ENCODE measurements around the gene MRPL19. TPM values are rescaled to one million over a fixed set of nuclear protein-coding genes. Genes with fewer than 3 reads are reported as not detected.
"Not testable (repeated sequence)": the region's sequence is repeated elsewhere in the genome, so short reads cannot be mapped to it uniquely, and the experiment has no call there.

MRPL19 gene
- total RNA-seq, 1 donor from 2014 or later, result 34.1 TPM

- DNase-seq (ENCODE audit: extremely low spot score in 2 of 2), result no peak
- Histone ChIP-seq H3K27me3 (no peaks in the 10 kb centered on the region), H3K36me3 (peaks cover 0 to 10% of the 10 kb centered on the region in 2 donors), H3K4me1 (no peaks in the 10 kb centered on the region), H3K9me3 (no peaks in the 10 kb centered on the region), H3K4me3 (no peak overlapping the region), H3K27ac (no peak overlapping the region)
- TF ChIP-seq CTCF (IDR thresholded peaks at IDR 0.05), result no peak
- TF ChIP-seq POLR2A (IDR thresholded peaks at IDR 0.05), result no peak
- TF ChIP-seq POLR2AphosphoS5 (IDR thresholded peaks at IDR 0.05; ENCODE audit: insufficient read depth in 1 of 2, low read depth in 1 of 2), result no peak
- intact Hi-C loops (cut with DNase I), result no loop called here
These were observed 29.3 kb downstream of the MRPL19 start for GRCh38 chr2:75675908-75676307.

DNA sequence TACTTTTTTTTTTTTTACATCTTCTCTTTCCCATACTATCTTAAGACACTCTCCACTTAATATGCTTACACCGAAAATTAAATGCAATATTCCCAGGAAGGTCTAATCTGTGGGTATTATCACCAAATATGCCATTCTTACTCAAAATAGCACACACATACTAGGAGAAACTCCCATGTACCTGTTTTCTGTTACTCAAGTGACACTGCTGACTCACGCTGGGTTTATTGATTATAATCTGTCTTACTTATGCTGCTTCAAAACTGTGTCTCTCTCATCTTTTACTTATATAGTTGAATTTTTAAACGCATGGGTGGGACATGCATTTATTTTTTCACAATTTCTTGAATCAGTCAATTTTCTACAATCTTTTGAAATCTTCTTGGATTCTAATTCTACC is 29.9 kb downstream of the MRPL19 start:
- Histone ChIP-seq H3K9me3 (no peaks in the 10 kb centered on the region), H3K27ac (no peak overlapping the region), H3K4me1 (no peaks in the 10 kb centered on the region), H3K36me3 (peaks cover 0 to 10% of the 10 kb centered on the region in 2 donors), H3K27me3 (no peaks in the 10 kb centered on the region), H3K4me3 (no peak overlapping the region)
- intact Hi-C loops (cut with DNase I), result no loop called here
- TF ChIP-seq POLR2A (IDR thresholded peaks at IDR 0.05), result no peak
- no peak for TF ChIP-seq CTCF (IDR thresholded peaks at IDR 0.05)
- TF ChIP-seq POLR2AphosphoS5 (IDR thresholded peaks at IDR 0.05; ENCODE audit: insufficient read depth in 1 of 2, low read depth in 1 of 2), result no peak
- DNase-seq (ENCODE audit: extremely low spot score in 2 of 2), result no peak

GRCh38 chr2:75679556-75679955 is 33.0 kb downstream of the MRPL19 start:
- Histone ChIP-seq H3K4me3 (no peak overlapping the region), H3K9me3 (no peaks in the 10 kb centered on the region), H3K27ac (no peak overlapping the region), H3K4me1 (no peaks in the 10 kb centered on the region), H3K27me3 (no peaks in the 10 kb centered on the region), H3K36me3 (peaks cover 0 to 6% of the 10 kb centered on the region in 2 donors)
- TF ChIP-seq POLR2AphosphoS5 (IDR thresholded peaks at IDR 0.05; ENCODE audit: insufficient read depth in 1 of 2, low read depth in 1 of 2), result no peak
- no peak for TF ChIP-seq CTCF (IDR thresholded peaks at IDR 0.05)
- TF ChIP-seq POLR2A (IDR thresholded peaks at IDR 0.05), result no peak
- intact Hi-C loops (cut with DNase I), result no loop called here
- DNase-seq (ENCODE audit: extremely low spot score in 2 of 2), result no peak

GRCh38 chr2:75680402-75680801 is 33.8 kb downstream of the MRPL19 start:
- Histone ChIP-seq H3K36me3 (peaks cover 0 to 8% of the 10 kb centered on the region in 2 donors), H3K27me3 (no peaks in the 10 kb centered on the region), H3K4me3 (no peak overlapping the region), H3K4me1 (no peaks in the 10 kb centered on the region), H3K27ac (no peak overlapping the region), H3K9me3 (no peaks in the 10 kb centered on the region)
- TF ChIP-seq CTCF (IDR thresholded peaks at IDR 0.05) (no peak), POLR2A (IDR thresholded peaks at IDR 0.05) (no peak), POLR2AphosphoS5 (IDR thresholded peaks at IDR 0.05; ENCODE audit: insufficient read depth in 1 of 2, low read depth in 1 of 2) (no peak)
- intact Hi-C loops (cut with DNase I), result no loop called here
- DNase-seq (ENCODE audit: extremely low spot score in 2 of 2), result no peak

GRCh38 chr2:75683430-75683829 is 36.8 kb downstream of the MRPL19 start:
- intact Hi-C loops (cut with DNase I); H3K4me1 ChIP-seq; DNase-seq (ENCODE audit: extremely low spot score in 2 of 2); H3K27me3 ChIP-seq; H3K27ac ChIP-seq; H3K4me3 ChIP-seq; H3K9me3 ChIP-seq: not testable (repeated sequence)
- H3K36me3 ChIP-seq, result peaks cover 0 to 36% of the 10 kb centered on the region in 2 donors

DNA sequence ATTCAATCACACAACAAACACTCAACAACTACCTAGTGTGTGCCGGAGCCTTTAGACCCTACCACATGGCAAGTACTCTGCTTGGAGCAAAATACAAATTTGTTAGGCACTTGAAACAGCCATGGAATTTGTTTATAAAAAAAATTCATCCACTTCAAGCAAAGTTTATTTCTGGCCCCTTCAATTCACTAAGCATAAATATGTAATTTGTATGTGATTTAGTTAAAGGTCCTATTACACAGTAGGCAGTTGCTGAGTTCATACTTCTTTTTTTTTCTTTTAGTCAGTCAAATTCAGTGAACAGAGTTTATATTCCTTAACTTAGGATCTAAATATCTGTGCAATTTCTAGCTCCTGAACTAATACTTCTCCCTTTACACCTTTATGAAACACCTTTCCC is 41.6 kb downstream of the MRPL19 start:
- Histone ChIP-seq H3K27ac (no peak overlapping the region), H3K4me3 (no peak overlapping the region), H3K9me3 (no peaks in the 10 kb centered on the region), H3K27me3 (no peaks in the 10 kb centered on the region), H3K4me1 (no peaks in the 10 kb centered on the region), H3K36me3 (peaks cover 0 to 81% of the 10 kb centered on the region in 2 donors)
- no peak for DNase-seq (ENCODE audit: extremely low spot score in 2 of 2)
- no peak for TF ChIP-seq CTCF (IDR thresholded peaks at IDR 0.05)
- TF ChIP-seq POLR2AphosphoS5 (IDR thresholded peaks at IDR 0.05; ENCODE audit: insufficient read depth in 1 of 2, low read depth in 1 of 2), result no peak
- TF ChIP-seq POLR2A (IDR thresholded peaks at IDR 0.05), result no peak
- intact Hi-C loops (cut with DNase I), result no loop called here
